Bronchial epithelial cell (primary cell): ENCODE results near the gene ZNF185. TPM values are rescaled to one million over a fixed set of nuclear protein-coding genes. Genes with fewer than 3 reads are reported as not detected.

Experiments used
- DNase-seq: peaks from one replicate; pipeline ENCODE4 v3.0.0-alpha.2; 2010; ENCODE audit warnings: low read depth
- FAIRE-seq: peaks from 2 replicates; lab custom pipeline; 2011; peaks lifted over from hg19 to GRCh38; lab: Jason Lieb, UNC
- H3K27me3 ChIP-seq: 2 replicates; pipeline ENCODE4 v1.5.1; 2011; ENCODE audit warnings: low read length; ENCODE audit not compliant: control insufficient read depth, insufficient read depth
- H3K36me3 ChIP-seq: 2 replicates; pipeline ENCODE4 v1.5.1; 2011; ENCODE audit warnings: low read length; ENCODE audit not compliant: control insufficient read depth, insufficient read depth
- H3K4me3 ChIP-seq: 2 replicates; pipeline ENCODE4 v1.5.1; 2011; ENCODE audit warnings: mild to moderate bottlenecking, low read depth, low read length, control low read depth
- total RNA-seq: library from RNA; depleted of rRNA; stranded (reverse); fragments of >200 nt; gene quantifications from 2 replicates; pipeline ENCODE4 v1.2.1, GENCODE V29; 2014
- TF ChIP-seq, protein P1 (sequence below): IDR thresholded peaks from 2 replicates; pipeline ENCODE4 v1.5.1; 2011; ENCODE audit warnings: mild to moderate bottlenecking, moderate library complexity, low read length, control low read depth, inconsistent platforms; ENCODE audit not compliant: insufficient read depth, severe bottlenecking

Gene ZNF185
- total RNA-seq, 1 donor from 2014 or later = 93.5 TPM

DNA sequence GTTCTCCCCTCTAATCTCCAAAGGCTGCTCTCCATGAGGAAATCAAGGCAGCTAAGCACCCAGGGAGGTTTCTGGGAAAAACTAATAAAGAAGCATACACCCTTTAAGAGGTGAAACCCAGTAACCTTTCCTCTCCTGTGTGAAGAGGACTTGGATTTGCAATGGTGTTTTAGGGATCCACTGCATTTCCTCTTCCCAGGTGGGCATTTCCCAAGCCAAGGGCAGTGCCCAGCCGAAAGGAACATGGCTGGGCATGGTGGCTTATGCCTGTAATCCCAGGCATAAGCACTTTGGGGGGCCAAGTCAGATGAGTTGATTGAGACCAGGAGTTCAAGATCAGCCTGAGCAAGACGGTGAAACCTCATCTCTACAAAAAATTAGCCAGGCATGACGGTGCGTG is 5.4 kb upstream of the ZNF185 start:
- DNase-seq (no peak), FAIRE-seq (no peak)
- Histone ChIP-seq H3K27me3 (no peaks in the 10 kb centered on the region), H3K4me3 (no peak overlapping the region), H3K36me3 (no peaks in the 10 kb centered on the region)
- TF ChIP-seq, protein P1, sequence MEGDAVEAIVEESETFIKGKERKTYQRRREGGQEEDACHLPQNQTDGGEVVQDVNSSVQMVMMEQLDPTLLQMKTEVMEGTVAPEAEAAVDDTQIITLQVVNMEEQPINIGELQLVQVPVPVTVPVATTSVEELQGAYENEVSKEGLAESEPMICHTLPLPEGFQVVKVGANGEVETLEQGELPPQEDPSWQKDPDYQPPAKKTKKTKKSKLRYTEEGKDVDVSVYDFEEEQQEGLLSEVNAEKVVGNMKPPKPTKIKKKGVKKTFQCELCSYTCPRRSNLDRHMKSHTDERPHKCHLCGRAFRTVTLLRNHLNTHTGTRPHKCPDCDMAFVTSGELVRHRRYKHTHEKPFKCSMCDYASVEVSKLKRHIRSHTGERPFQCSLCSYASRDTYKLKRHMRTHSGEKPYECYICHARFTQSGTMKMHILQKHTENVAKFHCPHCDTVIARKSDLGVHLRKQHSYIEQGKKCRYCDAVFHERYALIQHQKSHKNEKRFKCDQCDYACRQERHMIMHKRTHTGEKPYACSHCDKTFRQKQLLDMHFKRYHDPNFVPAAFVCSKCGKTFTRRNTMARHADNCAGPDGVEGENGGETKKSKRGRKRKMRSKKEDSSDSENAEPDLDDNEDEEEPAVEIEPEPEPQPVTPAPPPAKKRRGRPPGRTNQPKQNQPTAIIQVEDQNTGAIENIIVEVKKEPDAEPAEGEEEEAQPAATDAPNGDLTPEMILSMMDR = no peak

DNA sequence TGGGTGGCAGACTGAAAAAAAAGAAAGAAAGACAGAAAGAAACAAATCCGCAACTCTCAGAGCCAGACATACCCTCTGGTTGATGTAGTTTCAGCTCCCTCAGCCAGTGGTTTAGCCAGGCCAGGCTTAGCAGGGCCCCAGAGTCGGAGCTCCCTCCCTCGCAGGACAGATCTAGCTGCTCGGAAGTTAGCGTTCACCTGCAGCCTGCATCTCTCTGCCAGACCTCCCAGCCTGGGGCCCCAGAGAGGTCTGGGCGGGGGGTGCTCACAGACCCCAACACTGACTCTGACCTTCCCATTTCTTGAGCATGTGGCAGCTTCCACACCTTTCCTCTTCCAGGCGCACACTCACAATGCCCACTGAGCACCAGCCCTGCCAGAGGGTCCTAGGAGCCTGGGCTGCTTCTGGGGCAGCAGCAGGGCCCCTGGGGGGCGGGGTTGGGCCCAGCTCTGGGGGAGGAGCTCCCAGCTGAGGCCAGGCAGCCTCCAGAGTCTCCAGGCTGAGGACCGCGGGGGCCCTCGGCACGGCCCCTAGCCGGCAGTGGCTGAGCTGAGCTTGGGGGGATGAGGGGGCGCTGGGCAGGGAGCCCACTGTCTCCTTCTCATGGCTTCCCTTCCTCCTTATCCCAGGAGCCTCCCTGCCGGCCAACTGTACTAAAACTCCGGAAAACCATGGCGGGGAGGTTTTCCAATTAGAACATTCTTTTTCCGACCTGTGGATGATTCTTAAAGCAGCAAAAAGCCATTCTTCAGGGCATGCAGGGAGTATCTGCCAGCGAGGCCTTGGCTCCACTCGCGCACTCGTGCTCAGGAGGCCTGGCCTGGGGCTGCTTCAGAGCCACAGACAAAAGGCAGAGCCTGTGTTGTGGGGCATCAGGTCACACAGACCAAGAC is 4.6 kb upstream of the ZNF185 start:
- no peaks in the 10 kb centered on the region for H3K36me3 ChIP-seq
- FAIRE-seq (no peak), DNase-seq (no peak)
- H3K27me3 ChIP-seq = no peaks in the 10 kb centered on the region
- TF ChIP-seq, protein P1 = no peak
- H3K4me3 ChIP-seq = no peak overlapping the region

GRCh38 chrX:152893980-152894610 is 3.8 kb upstream of the ZNF185 start:
- TF ChIP-seq, protein P1 = no peak
- Histone ChIP-seq H3K36me3 (no peaks in the 10 kb centered on the region), H3K27me3 (no peaks in the 10 kb centered on the region), H3K4me3 (no peak overlapping the region)
- FAIRE-seq (no peak), DNase-seq (peak; percentile 66)

- peaks cover 4% of the 10 kb centered on the region for H3K36me3 ChIP-seq
- FAIRE-seq (no peak), DNase-seq (no peak)
These were observed 2.7 kb upstream of the ZNF185 start for GRCh38 chrX:152895121-152895520.

DNA sequence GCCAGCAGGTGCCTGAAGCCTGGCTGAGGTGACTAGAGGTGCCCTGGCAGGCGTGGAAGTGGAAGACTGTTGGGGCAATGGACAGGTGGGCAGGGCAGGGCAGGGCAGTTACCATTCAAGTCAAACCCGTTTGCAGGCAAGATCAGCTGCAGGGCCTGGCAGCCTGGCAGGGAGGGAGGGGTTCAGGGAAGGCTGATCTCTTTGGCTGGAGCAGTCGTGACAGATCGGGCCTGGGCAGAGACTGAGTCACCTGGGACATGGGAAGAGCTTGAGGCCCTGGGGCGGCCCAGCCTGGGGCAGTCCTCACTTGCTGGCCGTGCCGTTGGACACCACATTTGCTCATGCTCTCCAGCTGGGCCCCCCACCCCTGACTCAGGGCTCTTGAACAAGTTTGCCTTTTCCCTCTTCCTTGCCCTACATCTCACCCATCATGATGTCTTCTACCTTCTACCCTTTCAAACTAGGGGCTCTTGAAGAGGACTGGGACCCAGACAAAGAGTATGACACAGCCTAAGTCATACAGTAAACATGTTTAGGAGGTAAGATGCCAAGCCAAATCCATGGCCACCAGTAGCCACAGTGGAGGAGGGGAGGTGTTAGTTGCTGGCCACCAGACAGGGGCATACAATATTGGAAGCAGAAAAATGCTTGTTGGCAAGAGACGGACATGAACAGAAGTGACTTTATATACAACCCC is 2.0 kb upstream of the ZNF185 start:
- Histone ChIP-seq H3K36me3 (peaks cover 4% of the 10 kb centered on the region), H3K27me3 (no peaks in the 10 kb centered on the region), H3K4me3 (no peak overlapping the region)
- FAIRE-seq (peak; percentile 32), DNase-seq (peak; percentile 82)
- TF ChIP-seq, protein P1 = no peak

More at GRCh38 chrX:152895121-152895520, 2.7 kb upstream of the ZNF185 start:
- Histone ChIP-seq H3K4me3 (no peak overlapping the region), H3K27me3 (no peaks in the 10 kb centered on the region)
- TF ChIP-seq, protein P1 = no peak
